Colon (tissue), 2 donors: ENCODE measurements around the gene POTEB.
"Not testable (repeated sequence)": the region's sequence is repeated elsewhere in the genome, so short reads cannot be mapped to it uniquely, and the experiment has no call there.

Source experiments
- FAIRE-seq: peaks from 2 replicates; lab custom pipeline; 2012; peaks lifted over from hg19 to GRCh38; lab: Jason Lieb, UNC
- donor health status: control.
- donor health status: control.

Gene POTEB

DNA sequence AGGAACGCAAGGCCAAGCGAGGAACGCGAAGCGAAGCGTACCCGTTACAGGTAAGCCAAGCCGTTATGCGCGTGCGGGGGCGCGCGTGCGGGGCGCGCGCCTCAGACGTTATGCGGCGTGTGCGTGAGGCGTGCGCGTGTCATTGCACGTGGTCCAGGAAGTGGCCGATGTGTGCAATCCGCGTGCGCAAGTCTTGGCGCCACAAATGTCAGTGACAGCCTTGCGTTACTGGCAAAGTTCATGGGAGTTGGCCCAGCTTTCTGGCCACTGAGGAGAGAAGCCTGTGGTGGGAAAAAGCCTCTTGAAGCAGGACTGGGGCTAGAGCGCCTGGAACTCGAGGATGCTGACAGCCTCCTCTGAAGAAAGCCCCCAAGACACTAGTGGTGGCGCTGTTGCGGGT, at the start of gene POTEB:
POTEB (minus strand) TSS at position 101 of the 400 bp plus-strand sequence. CDS start 489 bp downstream, outside the sequence.
- not testable (repeated sequence) for FAIRE-seq

DNA sequence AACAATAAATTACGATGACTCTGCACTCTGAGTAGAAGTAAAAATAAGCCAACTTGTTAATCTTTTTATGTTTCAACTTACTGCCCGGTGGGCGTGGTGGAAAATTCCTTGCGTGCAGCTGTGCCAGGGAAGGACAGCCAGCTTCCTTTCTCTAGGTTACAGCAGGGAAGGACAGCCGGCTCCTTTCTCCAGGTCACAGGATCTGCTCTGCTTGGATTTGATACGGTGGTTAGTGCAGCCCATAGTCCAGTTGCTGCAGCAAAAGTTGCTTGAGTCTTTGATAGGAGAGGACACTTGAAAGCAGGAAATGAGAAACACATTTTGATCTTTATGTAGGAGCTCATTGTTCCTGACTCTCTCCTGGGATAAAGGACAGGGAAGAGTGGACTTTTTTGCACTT, 13.4 kb upstream of the POTEB start:
- FAIRE-seq = not testable (repeated sequence)

DNA sequence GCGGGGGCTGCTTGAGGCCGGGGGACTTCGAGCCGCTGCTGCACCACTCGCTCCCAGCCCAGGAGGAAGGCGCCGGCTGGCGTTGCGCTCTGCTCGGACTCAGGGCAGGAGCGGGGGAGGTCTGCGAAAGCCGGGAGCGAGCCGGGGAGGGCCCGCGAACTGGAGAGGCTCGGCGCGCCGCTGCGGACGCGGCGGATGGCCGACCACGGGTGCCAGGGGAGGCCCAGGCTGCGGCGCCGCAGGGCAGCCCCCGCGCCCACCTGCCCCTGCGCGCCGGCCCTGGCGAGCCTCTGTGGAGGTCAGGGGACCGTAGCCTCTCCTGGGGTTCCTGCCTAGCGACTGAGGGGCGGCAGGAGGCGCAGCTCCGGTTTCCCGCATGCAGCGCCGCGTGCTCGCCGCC, 12.0 kb upstream of the POTEB start:
- not testable (repeated sequence) for FAIRE-seq

DNA sequence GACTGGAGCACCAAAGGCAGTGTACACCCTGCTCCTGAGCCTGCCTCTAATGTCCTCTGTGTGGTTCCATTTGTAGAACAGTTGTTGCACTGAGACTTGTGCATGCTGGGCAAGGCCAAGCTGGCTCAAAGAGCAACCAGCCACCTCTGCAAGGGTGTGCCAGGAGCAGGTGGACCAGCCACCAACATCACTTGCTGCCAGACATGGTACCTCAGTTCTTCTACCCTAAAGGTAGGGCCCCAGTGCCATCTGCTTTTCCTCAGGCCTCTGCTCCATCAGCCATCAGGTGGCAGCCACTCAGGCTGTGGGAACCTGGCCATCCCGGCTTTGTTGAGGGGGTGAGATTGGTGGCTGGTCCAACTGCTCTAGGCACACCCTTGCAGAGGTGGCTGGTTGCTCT, 38.7 kb downstream of the POTEB start:
- not testable (repeated sequence) for FAIRE-seq
